ENCODE results near the gene SLCO4A1.

The SLCO4A1 gene

DNA sequence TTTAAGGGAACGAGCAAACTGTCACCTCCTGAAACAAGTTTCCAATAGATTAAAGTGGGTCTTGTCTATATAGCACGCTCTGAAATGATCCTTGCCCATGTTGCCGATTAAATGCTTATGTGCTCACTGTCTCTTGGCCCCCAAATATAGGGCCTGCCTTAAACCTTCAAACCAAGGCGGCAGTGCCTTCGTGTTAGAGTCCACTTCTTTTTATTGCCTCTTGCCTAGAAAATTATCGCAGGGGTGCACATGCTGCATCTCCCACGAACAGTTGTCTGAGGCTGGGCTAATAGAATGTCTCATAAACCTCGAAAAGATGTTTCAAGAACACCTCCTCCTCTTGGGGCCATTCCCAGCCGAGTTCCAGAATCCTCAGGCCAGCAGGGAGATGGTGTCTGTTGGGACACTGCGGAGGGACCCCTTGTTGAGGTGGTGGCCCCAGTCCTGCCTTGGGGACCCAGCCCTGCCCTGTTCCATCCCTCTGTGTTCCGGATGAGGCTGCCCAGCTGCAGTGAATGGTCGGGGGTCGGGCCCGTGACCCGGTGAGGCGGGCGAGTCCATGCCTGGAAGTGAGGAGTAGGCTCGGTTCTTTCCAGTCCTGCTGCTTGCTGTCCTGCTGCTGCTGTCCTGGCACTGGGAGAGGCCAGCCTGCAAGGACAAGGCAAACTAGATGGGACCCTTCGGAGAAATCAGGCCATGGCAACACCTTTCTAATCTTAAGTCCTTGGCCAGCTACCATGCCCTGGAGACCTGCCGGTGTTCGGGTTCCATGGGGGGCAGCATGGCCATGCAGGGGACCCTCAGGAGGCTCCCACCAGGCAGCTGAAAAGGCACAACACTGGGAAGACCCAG, 34.7 kb upstream of the SLCO4A1 start:
- TF ChIP-seq, protein P1, sequence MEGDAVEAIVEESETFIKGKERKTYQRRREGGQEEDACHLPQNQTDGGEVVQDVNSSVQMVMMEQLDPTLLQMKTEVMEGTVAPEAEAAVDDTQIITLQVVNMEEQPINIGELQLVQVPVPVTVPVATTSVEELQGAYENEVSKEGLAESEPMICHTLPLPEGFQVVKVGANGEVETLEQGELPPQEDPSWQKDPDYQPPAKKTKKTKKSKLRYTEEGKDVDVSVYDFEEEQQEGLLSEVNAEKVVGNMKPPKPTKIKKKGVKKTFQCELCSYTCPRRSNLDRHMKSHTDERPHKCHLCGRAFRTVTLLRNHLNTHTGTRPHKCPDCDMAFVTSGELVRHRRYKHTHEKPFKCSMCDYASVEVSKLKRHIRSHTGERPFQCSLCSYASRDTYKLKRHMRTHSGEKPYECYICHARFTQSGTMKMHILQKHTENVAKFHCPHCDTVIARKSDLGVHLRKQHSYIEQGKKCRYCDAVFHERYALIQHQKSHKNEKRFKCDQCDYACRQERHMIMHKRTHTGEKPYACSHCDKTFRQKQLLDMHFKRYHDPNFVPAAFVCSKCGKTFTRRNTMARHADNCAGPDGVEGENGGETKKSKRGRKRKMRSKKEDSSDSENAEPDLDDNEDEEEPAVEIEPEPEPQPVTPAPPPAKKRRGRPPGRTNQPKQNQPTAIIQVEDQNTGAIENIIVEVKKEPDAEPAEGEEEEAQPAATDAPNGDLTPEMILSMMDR (IDR thresholded peaks at IDR 0.05; ENCODE audit: low read depth, low read length) = no peak
- no peak for DNase-seq (ENCODE audit: extremely low read depth, low read depth)

DNA sequence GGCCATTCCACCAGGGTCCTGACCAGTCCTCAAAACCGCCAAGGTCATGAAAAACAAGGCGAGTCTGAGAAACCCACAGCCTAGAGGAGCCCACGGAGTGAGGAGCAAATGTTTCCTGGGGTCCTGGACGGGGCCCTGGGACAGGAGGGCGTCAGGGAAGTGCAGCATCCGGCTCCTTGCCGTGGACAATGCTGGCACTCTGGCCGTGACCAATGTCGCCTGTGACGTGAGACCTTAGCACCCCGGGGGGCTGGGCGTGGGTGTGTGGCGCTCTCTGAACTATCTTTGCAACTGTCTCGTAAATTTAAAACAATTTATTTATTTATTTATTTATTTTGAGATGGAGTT, 34.1 kb upstream of the SLCO4A1 start:
- no peak for DNase-seq (ENCODE audit: extremely low read depth, low read depth)
- TF ChIP-seq, protein P1 (IDR thresholded peaks at IDR 0.05; ENCODE audit: low read depth, low read length) = no peak

DNA sequence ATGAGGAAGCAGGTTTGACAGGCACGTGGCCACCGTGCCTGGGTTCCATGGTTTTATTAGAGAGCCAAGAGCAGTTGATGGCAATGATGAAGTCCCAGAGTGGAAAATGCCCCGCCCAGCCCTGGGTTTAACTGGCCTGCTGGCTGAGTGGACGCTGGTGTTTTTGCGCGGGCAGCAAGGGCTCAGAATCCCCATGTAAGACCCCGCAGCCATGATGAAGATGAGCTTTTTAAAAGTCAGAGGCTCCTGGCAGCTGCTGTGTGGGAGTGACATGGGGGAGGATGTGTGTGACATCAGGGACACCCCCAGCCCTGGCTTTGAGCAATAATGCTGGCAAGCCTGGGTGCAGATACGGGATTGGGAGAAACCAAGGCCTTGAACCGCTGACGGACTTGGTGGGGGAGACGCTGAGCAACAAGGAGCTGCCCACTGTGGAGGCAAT, 33.0 kb upstream of the SLCO4A1 start:
- TF ChIP-seq, protein P1 (IDR thresholded peaks at IDR 0.05; ENCODE audit: low read depth, low read length) = no peak

DNA sequence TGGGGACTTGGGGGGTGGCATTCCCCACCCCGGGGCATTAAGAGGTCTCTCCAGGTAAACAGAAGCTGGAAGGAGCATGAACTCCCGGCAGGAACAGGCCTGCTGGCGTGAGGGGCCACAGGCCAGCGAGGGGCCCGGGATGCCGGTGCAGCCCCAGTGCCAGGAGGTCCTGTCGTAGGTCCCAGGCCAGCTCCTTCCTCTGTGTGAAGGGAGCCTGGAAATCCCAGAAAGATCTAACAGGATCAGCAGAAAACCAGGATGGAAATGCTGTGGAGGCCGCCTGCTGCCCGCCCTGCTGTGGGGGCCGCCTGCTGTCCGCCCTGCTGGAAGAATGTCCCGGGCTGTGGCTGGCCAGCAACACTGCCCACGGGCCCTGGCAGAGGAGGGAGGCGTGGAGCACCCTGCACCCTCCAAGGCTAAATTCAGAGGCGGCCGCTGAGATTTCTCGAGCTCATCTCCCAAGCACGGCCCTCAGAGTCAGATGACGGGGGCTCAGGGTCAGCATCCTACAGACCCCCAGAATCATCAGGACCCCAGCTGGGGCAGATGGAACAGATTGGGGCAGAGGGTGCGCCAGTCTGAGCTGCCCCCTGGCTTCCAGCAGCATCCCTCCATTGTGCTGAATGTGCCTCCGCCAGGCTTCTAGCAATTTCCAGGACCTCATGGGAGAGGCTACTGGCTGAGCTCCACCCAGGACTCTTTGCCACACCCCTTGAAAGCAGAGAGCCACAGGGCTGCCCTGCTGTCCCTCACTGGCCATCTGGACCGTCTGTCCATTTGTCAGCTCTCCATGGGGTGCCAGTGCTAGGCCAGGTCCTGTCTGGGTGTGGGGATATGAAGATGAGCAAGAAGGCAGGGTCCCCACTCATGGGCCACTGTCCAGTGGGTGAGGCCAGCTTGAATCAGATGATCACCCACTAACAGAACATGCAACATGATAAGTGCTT, 32.2 kb upstream of the SLCO4A1 start:
- DNase-seq (ENCODE audit: extremely low read depth, low read depth) = no peak
- TF ChIP-seq, protein P1 (IDR thresholded peaks at IDR 0.05; ENCODE audit: low read depth, low read length) = no peak

More for the DNA sequence above, 33.0 kb upstream of the SLCO4A1 start:
- no peak for DNase-seq (ENCODE audit: extremely low read depth, low read depth)

DNA sequence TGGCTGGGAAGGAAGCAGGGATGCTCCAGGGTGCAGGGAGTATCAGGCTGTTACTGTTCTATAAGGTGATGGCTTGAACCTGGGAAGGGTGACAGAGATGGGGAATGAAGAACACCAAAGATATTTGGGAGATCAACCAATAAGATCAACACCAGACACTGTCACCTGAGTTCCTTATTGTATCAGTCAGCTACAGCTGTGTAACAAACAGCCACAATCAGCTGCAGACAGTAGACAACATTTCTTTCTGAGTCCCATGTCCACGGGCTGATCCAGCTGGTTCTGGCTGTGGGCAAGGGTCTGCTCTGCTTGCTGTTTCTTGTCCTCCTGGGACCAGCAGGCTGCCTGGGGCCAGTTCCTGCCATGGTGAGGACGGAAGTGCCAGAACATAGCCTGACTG, 31.3 kb upstream of the SLCO4A1 start:
- TF ChIP-seq, protein P1 (IDR thresholded peaks at IDR 0.05; ENCODE audit: low read depth, low read length) = no peak
- no peak for DNase-seq (ENCODE audit: extremely low read depth, low read depth)

DNA sequence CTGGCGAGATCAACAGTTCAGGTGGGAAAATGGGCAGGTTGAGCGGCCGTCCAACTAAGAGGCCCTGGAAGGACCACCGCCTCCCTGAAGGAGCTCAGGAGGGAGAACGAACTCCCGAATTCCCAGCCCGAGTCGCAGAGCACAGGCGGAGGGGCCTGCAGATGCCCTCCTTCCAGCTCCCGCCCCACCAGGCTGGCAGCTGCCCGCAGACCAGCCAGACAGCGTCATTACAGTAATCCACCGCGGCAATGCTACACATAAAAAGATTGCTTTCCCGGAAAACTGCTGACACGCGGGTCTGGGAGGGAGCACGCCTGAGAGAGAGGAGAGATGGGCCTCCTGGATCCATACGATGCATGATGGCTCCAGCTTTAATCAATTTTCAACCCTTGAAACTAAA, 30.5 kb upstream of the SLCO4A1 start:
- no peak for DNase-seq (ENCODE audit: extremely low read depth, low read depth)
- TF ChIP-seq, protein P1 (IDR thresholded peaks at IDR 0.05; ENCODE audit: low read depth, low read length) = no peak
